Right ventricle myocardium inferior (tissue), 1 donor: Measurements from ENCODE around the gene THTPA. TPM values are rescaled to one million over a fixed set of nuclear protein-coding genes. Genes with fewer than 3 reads are reported as not detected.
"Not testable (repeated sequence)": the region's sequence is repeated elsewhere in the genome, so short reads cannot be mapped to it uniquely, and the experiment has no call there.

Experiments used
- ATAC-seq: fragments of 200-7000 bp; cut with Tn5 transposase; one replicate; pipeline ENCODE4 v1.9.1; 2020; ENCODE audit warnings: mild to moderate bottlenecking, moderate library complexity
- DNase-seq: peaks from one replicate; pipeline ENCODE4 v3.0.0; 2021; ENCODE audit errors: missing footprints
- intact Hi-C: fragments of 100-400 bp; cut with DNase I; formaldehyde crosslinking; loops from one replicate; pipeline ENCODE4 v1.11.0; 2022
- total RNA-seq: library from RNA; stranded (reverse); fragmentation: NEBNext Ultra II Directional; extraction: Animal tissue kit (Norgen Biotek cat#: 25700); gene quantifications from one replicate; pipeline ENCODE4 v1.2.1, GENCODE V29; 2021
- donor health status: DM: no; HTN: yes; CAD: no; lungs with severe emphysema.

THTPA gene
- total RNA-seq, 1 donor from 2014 or later = 16.0 TPM

GRCh38 chr14:23601424-23601823 is 45.4 kb downstream of the THTPA start:
- no peak for ATAC-seq
- intact Hi-C loops = no loop called here

DNA sequence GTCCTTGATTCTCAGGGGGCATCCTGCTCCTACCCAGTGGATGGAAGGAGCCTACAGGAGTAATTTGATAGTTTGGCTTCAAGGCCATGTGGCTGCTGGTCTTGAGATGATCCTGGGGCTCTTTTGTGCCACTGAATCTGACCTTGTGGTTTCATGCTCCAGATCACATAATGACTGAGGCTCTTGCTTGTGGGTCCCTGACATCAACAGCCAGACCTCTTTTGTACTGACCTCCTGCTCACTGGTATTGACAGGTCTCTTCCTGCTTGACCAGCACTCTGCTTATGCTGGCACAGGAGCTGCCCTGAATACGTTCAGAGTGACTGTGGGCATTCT is 45.7 kb downstream of the THTPA start:
- no peak for DNase-seq
- ATAC-seq = no peak
- intact Hi-C loops = no loop called here

More at GRCh38 chr14:23601424-23601823, 45.4 kb downstream of the THTPA start:
- DNase-seq = no peak

- ATAC-seq (no peak), DNase-seq (no peak)
- intact Hi-C loops = no loop called here
These were observed 46.4 kb downstream of the THTPA start for GRCh38 chr14:23602181-23603095.

DNA sequence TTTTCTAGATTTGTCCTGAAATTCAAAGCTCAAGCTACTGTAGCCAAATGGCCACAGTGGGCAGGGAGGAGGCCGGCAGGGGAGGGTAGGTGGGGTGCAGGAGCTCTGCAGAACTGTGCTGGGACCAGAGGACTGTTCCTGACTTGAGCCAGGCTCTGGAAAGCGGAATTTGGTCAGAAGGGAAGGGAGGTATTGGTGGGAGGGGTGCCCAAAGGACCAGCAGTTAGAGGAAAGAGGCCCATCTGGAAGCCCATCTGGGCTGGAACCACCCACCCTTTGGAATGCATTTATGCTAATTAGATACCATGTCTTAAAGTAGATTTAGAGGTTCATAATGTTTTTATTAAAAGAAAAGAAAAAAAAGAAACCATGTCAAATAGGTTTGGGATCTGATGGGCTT is 47.0 kb downstream of the THTPA start:
- ATAC-seq = no peak
- no peak for DNase-seq
- intact Hi-C loops = no loop called here

GRCh38 chr14:23604148-23604547 is 48.1 kb downstream of the THTPA start:
- DNase-seq (no peak), ATAC-seq (no peak)
- intact Hi-C loops = no loop called here

DNA sequence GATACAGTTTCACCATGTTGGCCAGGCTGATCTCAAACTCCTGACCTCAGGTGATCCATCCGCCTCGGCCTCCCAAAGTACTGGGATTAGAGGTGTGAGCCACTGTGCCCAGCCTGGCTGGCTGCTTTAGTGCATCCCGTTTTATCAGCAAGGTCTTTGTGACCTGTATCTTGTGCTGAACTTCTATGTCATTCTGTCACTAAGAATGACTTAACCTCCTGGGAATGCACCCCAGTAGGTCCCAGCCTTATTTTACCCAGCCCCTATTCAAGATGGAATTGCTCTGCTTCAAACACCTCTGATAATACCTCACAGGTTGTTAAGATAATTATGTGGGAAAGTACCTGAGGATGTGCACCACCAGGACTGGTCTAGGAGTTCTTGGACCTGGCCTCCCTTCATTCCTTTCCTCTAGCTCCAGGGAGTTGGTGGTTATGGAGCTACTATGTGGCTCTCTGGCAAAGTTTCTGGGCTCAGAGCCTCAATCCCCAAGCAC is 48.7 kb downstream of the THTPA start:
- no peak for ATAC-seq
- no peak for DNase-seq
- intact Hi-C loops = no loop called here

DNA sequence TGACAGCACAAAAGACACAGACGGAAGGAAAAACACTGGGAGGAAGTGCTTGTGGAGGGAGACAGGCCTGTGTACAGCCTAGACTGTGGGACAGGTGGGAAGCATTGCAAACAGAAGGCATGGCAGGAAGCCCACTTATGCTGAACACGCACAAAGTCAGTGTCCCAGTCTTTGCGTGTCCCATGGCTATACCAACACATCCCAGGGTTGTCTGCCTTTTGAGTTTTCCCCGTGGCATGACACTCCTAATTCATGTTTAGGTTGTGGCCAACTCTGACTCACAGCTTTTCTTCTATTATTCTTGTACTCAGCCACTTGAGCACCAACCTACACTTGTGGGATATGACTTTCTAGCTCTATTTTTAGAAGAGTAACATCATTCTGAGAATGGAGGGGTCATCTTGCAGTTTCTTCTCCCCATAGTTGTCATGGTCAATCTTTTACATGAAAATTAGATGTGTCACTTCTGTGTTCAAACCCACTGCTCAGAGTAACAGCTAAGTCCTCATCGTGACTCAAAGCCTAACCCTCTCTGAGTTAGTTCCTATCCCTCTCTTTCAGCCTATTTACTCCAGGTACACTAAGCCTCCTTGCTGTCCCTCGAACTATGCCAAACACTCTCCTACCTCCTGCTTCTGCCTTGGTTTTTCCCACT is 50.0 kb downstream of the THTPA start:
- no peak for ATAC-seq

GRCh38 chr14:23608454-23608853 is 52.4 kb downstream of the THTPA start:
- intact Hi-C loops = no loop called here
- ATAC-seq (peak; percentile 83), DNase-seq (no peak)

More for the DNA sequence above, 50.0 kb downstream of the THTPA start:
- intact Hi-C loops = no loop called here
- DNase-seq = no peak

DNA sequence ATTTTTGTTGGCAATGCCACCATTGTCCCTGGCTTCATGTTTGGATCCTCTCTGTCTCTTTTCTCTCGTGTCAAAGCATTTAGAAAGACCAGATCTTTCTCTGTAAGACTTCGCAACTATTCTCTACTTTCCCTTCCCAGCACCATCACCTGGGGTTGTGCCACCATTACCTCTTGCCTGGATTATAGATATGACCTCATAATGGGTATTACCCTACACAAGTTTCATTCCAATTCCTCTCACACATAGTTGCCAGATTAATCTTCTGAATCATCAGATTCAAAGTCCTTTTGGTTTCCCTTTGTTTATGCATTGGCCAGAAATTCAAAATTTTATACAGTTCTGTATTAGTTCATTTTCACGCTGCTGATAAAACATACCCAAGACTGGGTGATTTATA is 52.9 kb downstream of the THTPA start:
- ATAC-seq (no peak), DNase-seq (no peak)
- intact Hi-C loops = no loop called here

DNA sequence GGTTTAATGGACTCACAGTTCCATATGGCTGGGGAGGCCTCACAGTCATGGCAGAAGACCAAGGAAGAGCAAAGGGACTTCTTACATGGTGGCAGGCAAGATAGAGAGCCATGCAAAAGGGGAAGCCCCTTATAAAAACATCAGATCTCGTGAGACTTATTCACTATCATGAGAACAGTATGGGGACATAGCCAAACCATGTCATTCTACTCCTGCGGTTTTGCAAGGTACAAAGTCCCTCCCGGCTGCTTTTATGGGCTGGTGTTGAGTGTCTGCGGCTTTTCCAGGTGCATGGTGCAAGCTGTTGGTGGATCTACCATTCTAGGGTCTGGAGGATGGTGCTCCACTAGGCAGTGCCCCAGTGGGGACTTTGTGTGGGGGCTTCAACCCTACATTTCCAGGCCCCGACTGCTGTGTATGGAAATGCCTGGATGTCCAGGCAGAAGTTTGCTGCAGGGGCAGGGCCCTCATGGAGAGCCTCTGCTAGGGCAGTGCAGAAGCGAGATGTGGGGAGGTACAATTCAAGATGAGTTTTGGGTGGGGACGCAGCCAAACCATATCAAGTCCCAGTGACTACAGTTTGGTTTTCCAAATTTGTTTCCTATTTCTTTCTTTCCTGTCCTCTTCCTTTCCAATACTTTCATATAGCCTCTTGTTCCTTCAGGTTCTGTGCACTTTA is 53.5 kb downstream of the THTPA start:
- ATAC-seq, DNase-seq, intact Hi-C loops: not testable (repeated sequence)

Other genes starting within 250 kb of the THTPA start
- gene BCL2L2, start 249.4 kb upstream of the THTPA start, total RNA-seq = 35.4 TPM
- gene PABPN1, start 234.8 kb upstream of the THTPA start, total RNA-seq = 73.7 TPM
- gene SLC22A17, start 203.4 kb upstream of the THTPA start, total RNA-seq = 10.1 TPM
- gene EFS, start 191.1 kb upstream of the THTPA start, total RNA-seq = 4.0 TPM
- gene IL25, start 183.5 kb upstream of the THTPA start, total RNA-seq = not detected
- gene CMTM5, start 179.2 kb upstream of the THTPA start, total RNA-seq = 0.92 TPM
- 3,910 TPM for gene MYH6, start 148.0 kb upstream of the THTPA start, total RNA-seq
- 11,833 TPM for gene MYH7, start 120.6 kb upstream of the THTPA start, total RNA-seq
- 19.8 TPM for gene NGDN, start 86.6 kb upstream of the THTPA start, total RNA-seq
- 0.60 TPM for gene ZFHX2, start 4.5 kb upstream of the THTPA start, total RNA-seq
- gene AP1G2, start 11.5 kb downstream of the THTPA start, total RNA-seq = 15.5 TPM
- gene JPH4, start 22.5 kb downstream of the THTPA start, total RNA-seq = 0.24 TPM
- gene DHRS2, start 80.1 kb downstream of the THTPA start, total RNA-seq = not detected